ENCODE results near the gene HLA-DOB. TPM values are rescaled to one million over a fixed set of nuclear protein-coding genes. Genes with fewer than 3 reads are reported as not detected.

The HLA-DOB gene
- total RNA-seq, 2 donors from 2014 or later = 0.19 to 0.69 TPM

DNA sequence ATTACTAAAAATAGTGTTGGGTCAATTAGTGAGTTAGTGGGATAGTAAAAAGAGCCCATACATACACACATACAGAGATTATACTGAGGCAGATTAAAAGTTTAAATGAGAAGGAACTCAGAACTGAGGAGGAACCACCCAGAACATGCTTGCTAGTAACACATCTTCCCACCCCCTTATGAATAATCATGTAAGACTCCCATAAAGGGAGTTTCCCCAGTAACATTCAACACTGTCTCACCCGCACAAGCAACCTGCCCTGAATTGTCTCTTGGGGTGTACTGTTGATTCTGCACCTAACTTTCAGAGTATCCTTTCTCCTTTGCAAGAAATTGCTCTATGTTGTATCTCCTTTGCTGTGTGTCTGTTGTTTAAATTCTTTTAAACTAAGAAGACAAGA, 42.4 kb downstream of the HLA-DOB start:
- intact Hi-C loops (cut with DNase I) = no loop called here
- DNase-seq (ENCODE audit: low spot score) = no peak

GRCh38 chr6:32772656-32773055, 44.1 kb downstream of the HLA-DOB start:
- DNase-seq (ENCODE audit: low spot score) = no peak
- intact Hi-C loops (cut with DNase I) = no loop called here

DNA sequence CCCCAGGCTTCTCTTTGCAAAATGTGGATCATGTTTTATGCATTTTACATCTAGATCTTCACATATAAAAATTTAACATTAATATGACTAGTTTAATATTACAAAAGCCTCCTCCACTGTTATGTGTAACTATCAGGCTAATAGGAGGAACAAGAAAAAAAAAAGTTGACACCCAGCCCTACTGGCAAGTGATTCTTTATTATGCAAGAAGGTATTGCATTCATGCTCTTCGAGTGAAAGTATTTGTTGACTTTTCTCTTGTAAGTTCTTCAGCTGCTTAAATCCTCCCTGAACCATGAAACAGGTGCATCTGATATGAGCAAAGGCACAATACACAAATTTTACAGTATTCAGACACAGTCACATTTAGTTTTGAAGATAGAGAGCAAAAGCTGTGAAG, 52.8 kb downstream of the HLA-DOB start:
- intact Hi-C loops (cut with DNase I) = no loop called here
- DNase-seq (ENCODE audit: low spot score) = no peak

DNA sequence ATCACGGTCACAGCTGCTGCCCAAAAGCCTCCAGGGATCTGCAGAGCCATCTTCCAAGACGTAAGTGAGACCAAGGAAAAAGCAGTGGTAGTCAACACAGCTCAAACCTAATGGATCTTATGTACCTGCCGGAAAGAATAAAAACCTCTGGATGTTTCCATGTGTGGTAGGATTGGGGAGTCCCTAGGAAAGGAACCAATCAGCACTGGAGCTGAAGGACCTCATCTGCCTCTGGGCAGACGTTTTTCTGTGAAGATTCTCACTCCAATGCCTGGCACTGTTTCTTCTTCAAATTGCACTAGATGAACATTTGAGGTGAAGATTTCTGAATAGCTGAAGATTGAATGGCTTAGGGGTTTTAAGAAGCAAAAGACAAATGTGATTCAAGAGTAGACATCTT, 53.4 kb downstream of the HLA-DOB start, which contains the start of gene HLA-DQB2:
HLA-DQB2 (minus strand) TSS at position 112 of the 400 bp plus-strand sequence; CDS start at position 50, 62 bp downstream.
- intact Hi-C loops (cut with DNase I) = no loop called here
- no peak for DNase-seq (ENCODE audit: low spot score)

Other genes with a start within 250 kb of the HLA-DOB start
- 10 to 100 TPM; 78.2 to 91.3 TPM for gene HLA-DRB1, start 227.2 kb downstream of the HLA-DOB start, total RNA-seq
- 10 to 100 TPM in 1 of 2 donors, 1 to 10 TPM in 1; 8.7 to 10.8 TPM for gene HLA-DQA1, start 179.6 kb downstream of the HLA-DOB start, total RNA-seq
- 10 to 100 TPM in 1 of 2 donors, 1 to 10 TPM in 1; 4.2 to 13.8 TPM for gene HLA-DQB1, start 150.3 kb downstream of the HLA-DOB start, total RNA-seq
- 1 to 10 TPM in 1 of 2 donors, under 1 TPM in 1; 0.52 to 1.1 TPM for gene HLA-DQA2, start 75.6 kb downstream of the HLA-DOB start, total RNA-seq
- gene HLA-DQB2, start 53.5 kb downstream of the HLA-DOB start, total RNA-seq = 1 to 10 TPM; 2.0 to 4.3 TPM
- gene TAP2, start 21.7 kb upstream of the HLA-DOB start, total RNA-seq = 10 to 100 TPM; 23.3 to 27.4 TPM
- 10 to 100 TPM; 37.7 to 42.8 TPM for gene PSMB8, start 27.0 kb upstream of the HLA-DOB start, total RNA-seq
- 10 to 100 TPM; 30.2 to 47.3 TPM for gene TAP1, start 36.7 kb upstream of the HLA-DOB start, total RNA-seq
- gene PSMB9, start 37.2 kb upstream of the HLA-DOB start, total RNA-seq = 10 to 100 TPM; 23.9 to 25.6 TPM
- gene HLA-DMB, start 124.0 kb upstream of the HLA-DOB start, total RNA-seq = 10 to 100 TPM in 1 of 2 donors, 1 to 10 TPM in 1; 8.0 to 19.2 TPM
- 10 to 100 TPM; 16.1 to 35.0 TPM for gene HLA-DMA, start 136.1 kb upstream of the HLA-DOB start, total RNA-seq
- 100 to 1,000 TPM; 125 to 129 TPM for gene BRD2, start 151.6 kb upstream of the HLA-DOB start, total RNA-seq
- 1 to 10 TPM; 3.1 to 3.5 TPM for gene HLA-DOA, start 192.6 kb upstream of the HLA-DOB start, total RNA-seq

Data from posterior vena cava (tissue), 2 donors.